ENCODE data around the gene WIPF3. TPM values are rescaled to one million over a fixed set of nuclear protein-coding genes. Genes with fewer than 3 reads are reported as not detected.
A peak's percentile ranks its signal among the peaks of the same experiment; 100 is the strongest.

Gene WIPF3
- total RNA-seq, 6 experiments from 2014 or later, result 0.64 to 4.1 (median 0.93) TPM

- no peak for TF ChIP-seq CTCF (IDR thresholded peaks at IDR 0.05)
- TF ChIP-seq POLR2A (IDR thresholded peaks at IDR 0.05), result no peak
- H3K4me1 ChIP-seq, result no peaks in the 10 kb centered on the region
- H3K9me3 ChIP-seq, result no peaks in the 10 kb centered on the region
- no peak overlapping the region for H3K4me3 ChIP-seq
- intact Hi-C loops (cut with DNase I), result loop anchor here in 1 of 2 donors (10.0 kb wide), 1 partner anchor 174 kb away; no protein-coding TSS in a partner anchor
- H3K36me3 ChIP-seq, result no peaks in the 10 kb centered on the region
- WGBS (ENCODE audit: insufficient coverage, low coverage, low lambda C conversion rate, missing lambda C conversion rate), result 77% methylated on average over 4 of the region's 17 CpGs
- ATAC-seq, result peak in 1 of 4 donors; percentile 26
- no peak overlapping the region for H3K27ac ChIP-seq
- no peaks in the 10 kb centered on the region for H3K27me3 ChIP-seq
- no peak for DNase-seq
These were observed 122.9 kb downstream of the WIPF3 start for GRCh38 chr7:29929018-29929807.

GRCh38 chr7:29935111-29935510 is 128.8 kb downstream of the WIPF3 start:
- ATAC-seq (peak; percentile 51 to 97 (median 85)), DNase-seq (no peak)
- TF ChIP-seq CTCF (IDR thresholded peaks at IDR 0.05) (no peak), POLR2A (IDR thresholded peaks at IDR 0.05) (no peak)
- Histone ChIP-seq H3K36me3 (no peaks in the 10 kb centered on the region), H3K27ac (no peak overlapping the region), H3K9me3 (no peaks in the 10 kb centered on the region), H3K4me3 (no peak overlapping the region), H3K4me1 (no peaks in the 10 kb centered on the region), H3K27me3 (no peaks in the 10 kb centered on the region)
- intact Hi-C loops (cut with DNase I), result no loop called here
- 24% methylated on average over 2 of the region's 2 CpGs for WGBS (ENCODE audit: insufficient coverage, low coverage, low lambda C conversion rate, missing lambda C conversion rate)

GRCh38 chr7:29937132-29937531 is 130.8 kb downstream of the WIPF3 start:
- ATAC-seq (no peak), DNase-seq (no peak)
- intact Hi-C loops (cut with DNase I), result no loop called here
- Histone ChIP-seq H3K27ac (no peak overlapping the region), H3K4me3 (no peak overlapping the region), H3K27me3 (no peaks in the 10 kb centered on the region), H3K36me3 (no peaks in the 10 kb centered on the region), H3K9me3 (no peaks in the 10 kb centered on the region), H3K4me1 (no peaks in the 10 kb centered on the region)
- 83% methylated on average over 3 of the region's 3 CpGs for WGBS (ENCODE audit: insufficient coverage, low coverage, low lambda C conversion rate, missing lambda C conversion rate)
- TF ChIP-seq POLR2A (IDR thresholded peaks at IDR 0.05) (no peak), CTCF (IDR thresholded peaks at IDR 0.05) (no peak)

GRCh38 chr7:29940199-29940598 is 133.9 kb downstream of the WIPF3 start:
- no peaks in the 10 kb centered on the region for H3K4me1 ChIP-seq
- H3K4me3 ChIP-seq, result no peak overlapping the region
- DNase-seq (no peak), ATAC-seq (no peak)
- no peaks in the 10 kb centered on the region for H3K27me3 ChIP-seq
- WGBS (ENCODE audit: insufficient coverage, low coverage, low lambda C conversion rate, missing lambda C conversion rate), result 88% methylated on average over 2 of the region's 2 CpGs
- intact Hi-C loops (cut with DNase I), result no loop called here
- no peaks in the 10 kb centered on the region for H3K9me3 ChIP-seq
- no peak for TF ChIP-seq POLR2A (IDR thresholded peaks at IDR 0.05)
- TF ChIP-seq CTCF (IDR thresholded peaks at IDR 0.05), result no peak
- H3K27ac ChIP-seq, result no peak overlapping the region
- no peaks in the 10 kb centered on the region for H3K36me3 ChIP-seq

Measured in right lobe of liver (tissue), 6 donors.